ENCODE data around the gene TAS2R40. TPM values are rescaled to one million over a fixed set of nuclear protein-coding genes. Genes with fewer than 3 reads are reported as not detected.
A peak's percentile ranks its signal among the peaks of the same experiment; 100 is the strongest.

Gene TAS2R40
- polyA plus RNA-seq, 3 donors = 0.54 TPM; not detected in 2

GRCh38 chr7:143252006-143252405 is 30.2 kb downstream of the TAS2R40 start:
- Histone ChIP-seq H3K27me3 (ENCODE audit: control insufficient read depth in 2 of 2, insufficient read depth in 2 of 2, low read length in 2 of 2) (no peaks in the 10 kb centered on the region), H2AFZ (ENCODE audit: insufficient read depth, low read depth, low read length, poor library complexity, severe bottlenecking) (no peak overlapping the region), H4K20me1 (ENCODE audit: insufficient read depth, low read length) (no peaks in the 10 kb centered on the region), H3K4me1 (ENCODE audit: control insufficient read depth in 1 of 2, insufficient read depth in 2 of 2, low read length in 2 of 2) (peaks cover 25 to 48% of the 10 kb centered on the region in 2 donors), H3K9ac (ENCODE audit: insufficient read depth, low read length, poor library complexity, severe bottlenecking) (no peak overlapping the region), H3K36me3 (replicated peaks in 1 of 2; ENCODE audit: control insufficient read depth in 1 of 2, insufficient read depth in 2 of 2, low read length in 2 of 2) (no peaks in the 10 kb centered on the region), H3K4me3 (replicated peaks in 1 of 3; ENCODE audit: low read depth in 2 of 3, low read length in 3 of 3) (no peak overlapping the region), H3K79me2 (ENCODE audit: insufficient read depth, low read length) (no peaks in the 10 kb centered on the region), H3K27ac (ENCODE audit: low read depth in 1 of 2, low read length in 2 of 2) (no peak overlapping the region), H3K4me2 (replicated peaks; ENCODE audit: extremely low read depth, low read length, poor library complexity, severe bottlenecking) (no peak overlapping the region), H3K9me3 (replicated peaks in 1 of 2; ENCODE audit: control insufficient read depth in 1 of 2, insufficient read depth in 1 of 2, low read length in 2 of 2) (peaks cover 0 to 3% of the 10 kb centered on the region in 2 donors)
- H3K27ac Mint-ChIP-seq = peak overlapping the region in 1 of 7 donors; percentile 15
- no peaks in the 10 kb centered on the region for H3K36me3 Mint-ChIP-seq
- intact Hi-C loops (cut with micrococcal nuclease) = no loop called here
- no CpG with 5 or more reads among the region's 2 CpGs for WGBS (ENCODE audit: insufficient coverage)
- no peak for TF ChIP-seq CTCF (IDR thresholded peaks at IDR 0.05)
- no peak for DNase-seq
- peaks cover 43% of the 10 kb centered on the region for H3K4me1 Mint-ChIP-seq
- no peak overlapping the region for H3K4me3 Mint-ChIP-seq
- peaks cover 0 to 3% (median 0%) of the 10 kb centered on the region in 3 donors for H3K27me3 Mint-ChIP-seq (ENCODE audit: low read depth in 3 of 3)
- peaks cover 0 to 11% (median 6%) of the 10 kb centered on the region in 7 donors for H3K9me3 Mint-ChIP-seq

- no peak overlapping the region for H3K27ac ChIP-seq (ENCODE audit: low read depth in 1 of 2, low read length in 2 of 2)
Measured at GRCh38 chr7:143255564-143255963, 33.7 kb downstream of the TAS2R40 start.

More at GRCh38 chr7:143255564-143255963, 33.7 kb downstream of the TAS2R40 start:
- Histone ChIP-seq H3K4me2 (replicated peaks; ENCODE audit: extremely low read depth, low read length, poor library complexity, severe bottlenecking) (no peak overlapping the region), H3K4me1 (ENCODE audit: control insufficient read depth in 1 of 2, insufficient read depth in 2 of 2, low read length in 2 of 2) (peaks cover 8 to 23% of the 10 kb centered on the region in 2 donors), H3K9me3 (replicated peaks in 1 of 2; ENCODE audit: control insufficient read depth in 1 of 2, insufficient read depth in 1 of 2, low read length in 2 of 2) (peaks cover 0 to 3% of the 10 kb centered on the region in 2 donors), H3K9ac (ENCODE audit: insufficient read depth, low read length, poor library complexity, severe bottlenecking) (no peak overlapping the region), H3K36me3 (replicated peaks in 1 of 2; ENCODE audit: control insufficient read depth in 1 of 2, insufficient read depth in 2 of 2, low read length in 2 of 2) (no peaks in the 10 kb centered on the region), H3K79me2 (ENCODE audit: insufficient read depth, low read length) (no peaks in the 10 kb centered on the region), H3K4me3 (replicated peaks in 1 of 3; ENCODE audit: low read depth in 2 of 3, low read length in 3 of 3) (no peak overlapping the region), H4K20me1 (ENCODE audit: insufficient read depth, low read length) (no peaks in the 10 kb centered on the region), H2AFZ (ENCODE audit: insufficient read depth, low read depth, low read length, poor library complexity, severe bottlenecking) (no peak overlapping the region), H3K27me3 (ENCODE audit: control insufficient read depth in 2 of 2, insufficient read depth in 2 of 2, low read length in 2 of 2) (no peaks in the 10 kb centered on the region)
- Mint-ChIP-seq H3K27ac (no peak overlapping the region), H3K9me3 (peaks cover 0 to 11% (median 5%) of the 10 kb centered on the region in 7 donors), H3K4me3 (no peak overlapping the region), H3K4me1 (peaks cover 24% of the 10 kb centered on the region), H3K27me3 (ENCODE audit: low read depth in 3 of 3) (peaks cover 0 to 3% (median 0%) of the 10 kb centered on the region in 3 donors), H3K36me3 (no peaks in the 10 kb centered on the region)
- no peak for TF ChIP-seq CTCF (IDR thresholded peaks at IDR 0.05)
- intact Hi-C loops (cut with micrococcal nuclease) = no loop called here
- DNase-seq = no peak
- WGBS (ENCODE audit: insufficient coverage) = no CpG with 5 or more reads among the region's 3 CpGs

All from CD14-positive monocyte (primary cell).